Embryonic facial prominence (tissue), 1 donor: Measurements from ENCODE around the gene DNMT3L.
"Not testable (repeated sequence)": the region's sequence is repeated elsewhere in the genome, so short reads cannot be mapped to it uniquely, and the experiment has no call there.

ENCODE experiments used
- DNase-seq: peaks from one replicate; pipeline ENCODE4 v3.0.0-alpha.2; 2016; ENCODE audit errors: extremely low spot score

DNMT3L gene

DNA sequence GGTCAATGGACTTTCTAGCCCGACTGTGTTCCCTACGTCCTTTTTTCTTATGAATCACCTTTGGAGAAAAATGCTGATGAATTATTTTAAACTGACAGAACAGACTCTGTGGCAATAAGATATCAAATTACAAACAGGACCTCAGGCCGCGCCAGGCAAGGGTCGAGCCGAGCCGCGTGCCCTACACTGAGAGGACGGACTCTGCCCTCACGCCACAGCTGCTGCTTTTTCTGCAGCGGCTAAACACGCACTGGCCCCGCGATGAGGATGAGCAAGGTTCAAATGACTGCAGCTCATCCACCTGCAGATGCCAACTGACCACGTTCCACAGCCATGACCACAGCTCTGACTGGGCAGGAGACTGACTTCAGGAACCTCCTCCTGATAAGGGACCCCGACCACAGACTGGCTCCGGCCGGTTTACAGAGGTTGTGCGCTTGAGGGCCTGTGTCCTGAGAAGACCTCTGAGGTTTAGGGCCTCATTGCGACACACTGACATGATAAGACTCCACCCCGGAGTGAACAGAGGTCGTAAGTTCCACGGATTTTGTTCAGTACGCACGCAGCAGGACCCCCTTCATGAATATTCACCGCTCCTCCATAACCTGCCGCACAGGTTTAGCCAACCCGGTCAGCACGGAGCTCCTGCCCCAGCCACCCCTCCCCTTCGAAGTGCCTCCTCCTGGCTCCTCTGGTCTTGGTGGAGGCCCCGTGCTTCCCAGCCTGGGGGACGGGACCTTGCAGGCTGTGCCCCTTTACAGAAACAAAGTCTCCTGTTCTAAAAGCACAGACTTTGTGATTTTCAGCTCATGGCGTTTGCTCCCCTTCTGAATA lies 12.3 kb downstream of the DNMT3L start:
- not testable (repeated sequence) for DNase-seq

- not testable (repeated sequence) for DNase-seq
Observed at GRCh38 chr21:44247904-44248303, 13.8 kb downstream of the DNMT3L start.

DNA sequence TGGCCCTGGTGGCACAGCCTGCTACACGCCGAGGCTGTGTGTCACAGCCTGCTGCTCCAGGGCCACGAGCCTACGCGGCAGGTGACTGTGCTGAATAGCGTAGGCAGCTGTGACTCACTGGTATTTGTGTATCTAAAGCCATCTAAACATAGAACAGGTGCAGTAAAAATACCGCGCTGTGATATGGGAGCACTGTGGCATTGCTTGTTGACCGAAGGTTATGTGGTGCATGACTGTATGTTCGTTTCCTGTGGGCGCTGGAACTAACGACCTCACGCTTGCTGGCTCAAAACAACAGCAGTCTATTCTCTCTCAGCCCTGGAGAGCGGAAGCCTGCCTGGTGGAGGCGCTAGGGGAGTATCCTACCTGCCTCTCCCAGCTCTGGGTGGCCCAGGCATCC lies 17.7 kb downstream of the DNMT3L start:
- not testable (repeated sequence) for DNase-seq

GRCh38 chr21:44241281-44241680 lies 20.4 kb downstream of the DNMT3L start:
- DNase-seq, result not testable (repeated sequence)

- DNase-seq, result not testable (repeated sequence)
Observed at GRCh38 chr21:44240842-44241241, 20.9 kb downstream of the DNMT3L start, which contains the start of gene ICOSLG. ICOSLG (minus strand) TSS chr21:44240943; CDS start chr21:44240817, 126 bp downstream.

- not testable (repeated sequence) for DNase-seq
Observed at GRCh38 chr21:44240353-44240752, 21.3 kb downstream of the DNMT3L start.

- not testable (repeated sequence) for DNase-seq
Observed at GRCh38 chr21:44229561-44229960, 32.1 kb downstream of the DNMT3L start.

- not testable (repeated sequence) for DNase-seq
Observed at GRCh38 chr21:44228109-44228508, 33.6 kb downstream of the DNMT3L start.

DNA sequence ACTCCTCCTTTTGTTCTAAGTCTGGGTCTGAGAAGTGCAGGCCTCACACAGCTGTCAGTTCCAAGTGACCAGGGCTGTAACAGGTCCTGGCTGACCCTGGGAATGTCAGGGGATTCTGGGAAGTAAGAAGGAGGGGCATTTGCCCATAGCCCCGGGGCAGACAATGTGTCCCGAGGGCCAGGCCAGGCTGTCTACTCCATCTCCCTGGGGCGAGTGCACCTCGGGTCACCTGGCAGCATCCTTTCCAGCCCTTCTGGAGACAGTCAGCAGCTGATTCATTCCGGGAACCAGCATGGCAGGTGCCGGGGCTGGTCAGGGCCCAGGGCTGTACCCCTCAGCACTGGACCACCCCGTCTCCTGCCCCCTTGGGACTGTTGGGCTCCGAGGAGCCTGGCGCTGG lies 34.1 kb downstream of the DNMT3L start:
- not testable (repeated sequence) for DNase-seq

DNA sequence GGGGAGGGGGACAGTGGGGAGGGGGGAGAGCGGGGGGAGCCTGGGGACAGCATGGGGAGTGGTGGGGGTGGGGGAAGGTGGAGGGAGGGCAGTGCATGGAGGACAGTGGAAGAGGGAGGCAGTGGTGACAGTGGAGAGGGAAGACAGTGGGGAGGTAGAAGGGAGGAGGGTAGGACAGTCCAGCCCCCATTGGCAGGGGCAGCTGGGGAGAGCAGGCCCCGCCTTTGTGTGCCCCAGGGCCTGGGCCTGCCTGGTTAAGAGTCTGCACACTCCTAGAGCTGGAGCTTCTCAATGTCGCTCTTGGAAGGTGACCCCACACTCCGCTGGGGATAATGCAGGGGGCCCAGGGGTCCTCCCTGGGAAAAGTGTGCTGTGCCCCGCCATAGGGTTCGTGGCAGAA lies 36.1 kb downstream of the DNMT3L start:
- not testable (repeated sequence) for DNase-seq

DNA sequence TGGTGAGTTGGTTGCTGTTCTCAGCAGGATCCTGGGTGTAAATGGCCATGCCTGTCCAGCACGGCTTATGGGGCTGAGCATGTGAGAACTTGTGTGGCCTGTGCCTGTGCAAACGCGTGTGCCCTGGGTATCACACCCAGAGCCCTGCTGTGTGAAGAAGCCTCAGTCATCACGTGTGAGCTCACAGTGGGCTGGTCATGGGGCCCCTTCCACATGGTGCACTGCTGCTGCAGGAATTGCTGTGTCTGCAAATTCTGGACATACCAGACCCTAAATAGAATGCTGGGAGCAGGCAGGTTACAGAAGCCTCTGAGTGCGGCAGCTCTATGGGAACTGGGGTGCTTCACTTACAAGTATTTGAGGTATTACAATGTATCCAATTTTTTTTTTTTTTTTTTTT lies 38.4 kb downstream of the DNMT3L start:
- DNase-seq, result not testable (repeated sequence)

GRCh38 chr21:44220674-44221073 lies 41.0 kb downstream of the DNMT3L start:
- not testable (repeated sequence) for DNase-seq

GRCh38 chr21:44218461-44218860 lies 43.2 kb downstream of the DNMT3L start:
- not testable (repeated sequence) for DNase-seq

- not testable (repeated sequence) for DNase-seq
Observed at GRCh38 chr21:44211978-44212377, 49.7 kb downstream of the DNMT3L start.

DNA sequence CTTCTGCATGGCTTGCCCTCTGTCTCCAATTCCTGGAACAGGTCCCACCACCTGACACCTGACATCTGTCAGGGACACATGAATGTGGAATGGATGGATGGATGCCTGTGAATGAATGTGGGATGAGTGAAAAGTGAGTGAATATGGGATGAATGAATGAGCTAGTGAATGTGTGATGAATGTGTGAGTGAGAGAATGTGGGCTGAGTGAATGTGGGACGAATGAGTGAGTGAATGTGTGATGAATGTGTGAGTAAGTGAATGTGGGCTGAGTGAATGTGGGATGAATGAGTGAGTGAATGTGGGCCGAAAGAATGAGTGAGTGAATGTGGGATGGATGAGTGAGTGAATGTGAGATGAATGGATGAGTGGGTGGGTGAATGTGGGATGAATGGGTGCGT lies 50.1 kb downstream of the DNMT3L start:
- DNase-seq, result not testable (repeated sequence)

DNA sequence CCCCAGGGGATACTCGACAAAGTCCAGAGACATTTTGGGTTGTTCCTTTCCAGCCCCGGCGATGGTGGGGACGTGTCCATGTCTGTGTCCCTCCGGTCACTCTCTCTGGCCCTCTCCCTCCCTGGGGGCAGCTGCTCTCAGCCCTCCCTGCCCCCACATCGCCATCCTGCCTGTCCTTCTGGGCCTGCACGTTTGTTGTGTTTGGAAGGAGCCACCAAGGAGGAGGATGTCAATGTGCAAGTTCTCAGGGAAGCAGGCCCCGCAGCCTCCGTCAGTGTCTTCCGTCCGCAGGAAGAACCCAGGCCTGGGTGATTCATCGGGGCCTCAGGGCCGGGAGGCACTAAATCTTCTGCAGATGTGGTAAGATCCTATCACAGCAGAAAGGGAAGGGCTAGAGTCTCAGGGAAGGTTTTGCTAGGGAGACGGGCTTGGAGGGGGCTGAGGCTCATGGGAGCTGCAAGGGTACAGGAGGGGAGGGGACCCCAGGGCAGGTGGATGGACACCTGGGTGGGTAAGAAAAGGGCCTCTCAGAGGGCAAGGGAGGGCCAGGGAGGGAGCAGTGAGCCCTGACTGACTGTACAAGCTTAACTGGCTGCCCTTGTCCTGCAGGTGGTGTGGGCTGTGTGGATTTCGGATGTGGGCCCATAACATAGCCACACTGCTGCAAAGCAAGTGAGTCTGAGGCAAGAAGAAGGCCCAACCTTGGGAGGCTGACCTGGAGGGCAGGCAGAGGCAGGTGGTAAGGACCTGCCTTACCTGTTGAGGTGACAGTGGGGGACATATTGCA lies 53.6 kb downstream of the DNMT3L start:
- DNase-seq, result not testable (repeated sequence)

DNA sequence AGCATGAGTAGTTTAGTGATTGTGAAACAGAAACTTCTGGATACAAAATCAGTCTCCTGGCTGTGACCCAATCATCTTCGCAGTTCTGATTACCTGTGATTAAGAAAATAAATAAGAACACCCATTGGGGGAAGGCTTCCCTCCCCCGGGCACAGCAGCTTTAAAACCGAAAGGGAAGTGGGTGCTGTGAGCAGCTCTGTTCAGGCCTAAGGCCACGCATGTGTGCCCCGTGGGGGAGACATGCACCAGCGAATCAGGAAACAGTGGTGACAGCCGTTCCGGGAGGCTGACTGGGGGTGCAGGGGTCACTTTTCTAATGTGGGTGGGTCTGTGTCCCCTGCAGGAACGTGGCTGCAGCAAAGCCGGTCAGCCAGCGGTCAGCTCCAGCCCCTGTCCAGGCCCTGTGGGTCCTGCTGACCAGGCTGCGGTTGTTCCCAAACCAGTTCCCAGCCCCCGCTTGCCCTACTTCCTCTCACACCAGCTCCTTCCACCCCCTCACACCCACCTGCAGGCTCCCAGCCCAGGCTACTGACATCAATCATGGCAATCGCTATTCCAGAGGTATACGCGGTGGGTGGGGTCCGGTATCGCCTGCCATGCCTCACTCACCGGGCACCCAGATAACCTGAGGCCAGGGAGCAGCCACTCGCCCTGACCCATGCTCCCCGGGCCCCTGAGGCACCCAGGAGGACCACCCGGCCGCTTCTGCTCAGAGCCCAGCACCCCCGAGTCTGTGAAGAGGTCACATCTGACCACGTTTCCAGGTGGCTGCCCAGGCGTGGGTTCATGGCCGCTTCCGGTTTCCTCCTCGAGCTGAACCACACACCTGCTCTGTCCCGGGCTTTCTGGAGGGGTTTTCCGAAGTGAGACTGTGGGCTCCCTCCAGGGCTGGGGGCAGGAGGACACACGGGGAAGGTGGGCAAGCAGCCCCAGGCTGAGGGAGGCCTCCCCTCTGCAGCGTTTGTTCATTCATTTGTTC lies 54.7 kb downstream of the DNMT3L start:
- not testable (repeated sequence) for DNase-seq

DNA sequence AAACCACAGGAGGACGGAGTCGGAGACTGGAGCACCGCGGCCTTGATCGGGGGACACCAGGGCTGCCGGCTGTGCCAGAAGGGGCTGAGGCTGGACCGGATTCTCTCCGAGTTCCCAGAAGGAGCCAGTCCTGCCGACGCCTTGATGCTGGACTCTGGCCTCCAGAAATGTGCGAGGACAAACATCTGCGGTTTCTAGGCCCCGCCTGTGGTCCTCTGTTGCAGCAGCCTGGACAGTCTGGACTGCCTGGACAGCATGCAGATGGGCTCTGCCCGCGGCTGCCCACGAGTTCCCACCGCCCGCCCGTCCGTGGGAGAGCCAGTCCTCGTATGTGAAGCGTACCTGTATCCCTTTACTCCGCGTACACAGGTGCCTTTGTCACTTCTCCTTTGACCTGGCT lies 55.5 kb downstream of the DNMT3L start:
- DNase-seq, result not testable (repeated sequence)

DNA sequence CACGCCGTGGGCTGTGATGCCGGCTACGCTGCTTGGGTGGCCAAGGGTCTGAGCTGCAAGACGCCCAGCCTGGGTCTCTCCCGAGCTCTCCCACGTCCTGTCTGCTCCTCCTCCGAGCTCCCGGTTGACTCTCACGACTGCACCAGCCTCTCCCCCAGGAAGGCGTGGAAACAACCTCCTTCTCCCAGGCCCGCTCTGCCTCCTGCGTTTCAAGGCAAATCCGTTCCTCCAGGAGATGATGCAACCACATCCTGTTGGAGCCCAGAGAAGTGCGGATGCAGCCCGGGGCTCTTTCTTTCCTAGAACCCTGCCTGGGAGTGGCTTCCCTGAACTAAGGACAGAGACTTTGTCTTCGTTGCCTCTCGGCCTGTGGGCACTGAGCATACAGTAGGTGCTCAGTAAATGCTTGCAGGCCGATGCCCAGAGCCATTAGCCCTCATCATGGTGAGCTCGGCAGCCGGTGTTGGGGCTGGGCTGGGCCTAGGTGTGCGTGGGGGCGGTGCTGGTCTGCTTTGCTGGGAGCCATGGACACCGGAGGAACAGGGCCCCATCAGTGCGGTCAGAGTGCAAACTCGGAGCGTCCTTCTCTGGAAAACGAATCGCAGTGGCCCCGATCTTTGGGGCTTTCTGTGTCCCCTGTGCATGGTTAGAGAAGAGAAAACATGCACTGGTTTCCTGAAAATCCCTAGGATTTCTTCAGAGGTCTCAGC lies 59.0 kb downstream of the DNMT3L start:
- not testable (repeated sequence) for DNase-seq

GRCh38 chr21:44199997-44200396 lies 61.7 kb downstream of the DNMT3L start:
- DNase-seq, result not testable (repeated sequence)

DNA sequence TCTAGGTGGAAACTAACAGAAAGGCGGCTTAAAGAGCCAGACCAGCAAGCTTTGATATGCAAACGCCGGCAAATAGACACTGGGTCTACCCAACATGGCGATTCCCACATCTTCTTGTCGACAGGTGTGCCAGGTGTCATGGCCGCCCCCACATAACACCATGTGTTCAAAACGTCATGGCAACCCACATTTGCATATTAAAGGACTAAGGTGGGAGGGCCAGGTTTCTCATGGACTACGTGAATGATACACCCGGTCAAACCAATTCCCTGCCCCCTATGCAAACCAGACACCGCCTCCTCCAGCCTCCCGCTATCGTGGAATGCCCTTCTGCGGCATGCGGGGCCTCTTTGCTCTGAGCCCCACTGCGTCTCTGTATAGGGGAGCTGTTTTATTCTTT lies 62.2 kb downstream of the DNMT3L start:
- DNase-seq, result no peak
